HepG2 (cell line): ENCODE results near the gene BEND3. TPM values are rescaled to one million over a fixed set of nuclear protein-coding genes. Genes with fewer than 3 reads are reported as not detected.

ENCODE experiments used
- ATAC-seq: fragments of 200-7000 bp; cut with Tn5 transposase; 3 replicates; pipeline ENCODE4 v1.9.1; 2020; ENCODE audit warnings: mild to moderate bottlenecking, moderate library complexity
- BruUV-seq: library from RNA; stranded (reverse); fragments of 400-500 nt; replicated peaks from 2 replicates; lab custom pipeline; 2021; lab: Mats Ljungman, UMichigan
- CTCF ChIA-PET: fragments of 300-600 bp; formaldehyde crosslinking; extraction: SDS; loops from one replicate; lab custom pipeline; 2021; ENCODE audit warnings: low total read pairs, inconsistent platforms, low intra/inter-chr PET ratio; lab: Yijun Ruan, JAX
- POLR2A ChIA-PET: fragments of 350-600 bp; sonication (Branson Sonifier 250); formaldehyde crosslinking; loops from one replicate; lab custom pipeline; 2020; ENCODE audit warnings: antibody characterized with exemption, inconsistent platforms; lab: Yijun Ruan, JAX
- DNase-seq: peaks from one replicate; pipeline ENCODE4 v3.0.0-alpha.2; 2015; ENCODE audit warnings: low spot score
- FAIRE-seq: peaks from 3 replicates; lab custom pipeline; 2011; peaks lifted over from hg19 to GRCh38; lab: Jason Lieb, UNC
- H2AFZ ChIP-seq: one replicate; pipeline ENCODE4 v1.6.1; 2011; ENCODE audit warnings: low read length, inconsistent platforms
- H3K27ac ChIP-seq: fragments of 300-600 bp; 3 replicates; pipeline ENCODE4 v1.8.0; 2011; ENCODE audit warnings: mixed run types, mild to moderate bottlenecking, mixed read lengths, low read length, inconsistent platforms; ENCODE audit not compliant: insufficient read depth; ENCODE audit errors: extremely low read length
- H3K27me3 ChIP-seq, 2 experiments: fragments of 200-600 bp in 1 of 2; 2 replicates in 1 of 2; 3 replicates in 1 of 2; pipeline versions ENCODE4 v1.6.0 to v1.8.0; 2011; ENCODE audit warnings: low read length in 2 of 2, mild to moderate bottlenecking in 2 of 2, moderate library complexity in 2 of 2, inconsistent platforms in 1 of 2; ENCODE audit not compliant: insufficient read depth in 2 of 2, control insufficient read depth in 1 of 2
- H3K36me3 ChIP-seq, 2 experiments: fragments of 200-600 bp in 1 of 2; replicated peaks in 1 of 2; 2 replicates in 1 of 2; 3 replicates in 1 of 2; pipeline versions ENCODE4 v1.5.1 to v1.8.0; 2011; ENCODE audit warnings: low read length in 2 of 2, inconsistent platforms in 1 of 2; ENCODE audit not compliant: insufficient read depth in 2 of 2, control insufficient read depth in 1 of 2
- H3K4me1 ChIP-seq: 2 replicates; pipeline ENCODE4 v1.5.1; 2012; ENCODE audit warnings: low read length, inconsistent platforms; ENCODE audit not compliant: insufficient read depth
- H3K4me2 ChIP-seq: 2 replicates; pipeline ENCODE4 v1.6.0; 2011; ENCODE audit warnings: low read depth, low read length, inconsistent platforms
- H3K4me3 ChIP-seq, 3 experiments: fragments of 200-600 bp in 1 of 3; sonication (generic), shearing (Covaris generic) in 1 of 3; replicated peaks in 1 of 3; 2 replicates each; pipeline ENCODE4 v1.5.1; 2011 to 2016; ENCODE audit warnings: low read length in 3 of 3, inconsistent platforms in 2 of 3, low read depth in 2 of 3, mild to moderate bottlenecking in 2 of 3, control low read depth in 1 of 3, mixed read lengths in 1 of 3; ENCODE audit not compliant: insufficient read depth in 1 of 3
- H3K79me2 ChIP-seq: one replicate; pipeline ENCODE4 v1.6.1; 2011; ENCODE audit warnings: low read length, inconsistent platforms; ENCODE audit not compliant: insufficient read depth
- H3K9ac ChIP-seq: 2 replicates; pipeline ENCODE4 v1.6.0; 2011; ENCODE audit warnings: mild to moderate bottlenecking, low read depth, low read length, inconsistent platforms; ENCODE audit not compliant: insufficient read depth
- H3K9me3 ChIP-seq: 2 replicates; pipeline ENCODE4 v1.5.1; 2012; ENCODE audit warnings: mild to moderate bottlenecking, low read length
- H4K20me1 ChIP-seq: 2 replicates; pipeline ENCODE4 v1.6.0; 2011; ENCODE audit warnings: inconsistent platforms, mild to moderate bottlenecking, low read length, moderate library complexity; ENCODE audit not compliant: insufficient read depth
- BCL6 ChIP-seq: IDR thresholded peaks from 2 replicates; pipeline ENCODE4 v1.6.1; 2016; ENCODE audit warnings: missing genetic modification reagents, missing compliant biosample characterization
- FOXM1 ChIP-seq: sonication (generic); formaldehyde crosslinking; IDR thresholded peaks from 2 replicates; pipeline ENCODE4 v1.5.0; 2020; ENCODE audit warnings: missing genetic modification reagents
- HNRNPL ChIP-seq: fragments of 200-400 bp; formaldehyde crosslinking; IDR thresholded peaks from 2 replicates; pipeline ENCODE4 v1.6.1; 2017; ENCODE audit warnings: mild to moderate bottlenecking, low read depth, low read length
- KLF6 ChIP-seq: IDR thresholded peaks from 2 replicates; pipeline ENCODE4 v1.8.0; 2016; ENCODE audit warnings: missing biosample characterization, missing genetic modification reagents
- SIN3A ChIP-seq: IDR thresholded peaks from 2 replicates; pipeline ENCODE4 v1.6.1; 2011; ENCODE audit warnings: low read depth, mild to moderate bottlenecking, control low read depth, low read length, borderline replicate concordance
- TGIF2 ChIP-seq: IDR thresholded peaks from 2 replicates; pipeline ENCODE4 v1.6.1; 2016; ENCODE audit warnings: control low read depth, missing compliant biosample characterization
- ZFP82 ChIP-seq: sonication (generic); formaldehyde crosslinking; IDR thresholded peaks from 2 replicates; pipeline ENCODE4 v1.5.1; 2020; ENCODE audit warnings: mild to moderate bottlenecking, missing genetic modification reagents, borderline replicate concordance
- ZNF3 ChIP-seq: IDR thresholded peaks from 2 replicates; pipeline ENCODE4 v1.7.0; 2017; ENCODE audit warnings: inconsistent platforms
- ZNF383 ChIP-seq: sonication (generic); formaldehyde crosslinking; IDR thresholded peaks from 2 replicates; pipeline ENCODE4 v1.4.0; 2020; ENCODE audit warnings: missing genetic modification reagents, mild to moderate bottlenecking, borderline replicate concordance
- ZNF451 ChIP-seq: sonication (generic); formaldehyde crosslinking; IDR thresholded peaks from 2 replicates; pipeline ENCODE4 v1.5.0; 2020; ENCODE audit warnings: mild to moderate bottlenecking, missing genetic modification reagents
- ZNF546 ChIP-seq: sonication (generic); formaldehyde crosslinking; conservative IDR thresholded peaks from 2 replicates; pipeline ENCODE4 v1.8.1; 2023; ENCODE audit warnings: mild to moderate bottlenecking, missing genetic modification reagents
- WGBS: methylation state at CpG from one replicate; pipeline ENCODE4 v1.1.6; 2017; ENCODE audit warnings: low lambda C conversion rate; 5-methylcytosine and 5-hydroxymethylcytosine counted together
- in situ Hi-C: cut with HindIII; loops from 2 replicates; pipeline ENCODE4 v1.10.0; 2017; ENCODE audit warnings: low pct_unique_long_range_greater_than_20kb; ENCODE audit not compliant: extremely low pct_ligation_motif_present
- intact Hi-C: fragments of 100-400 bp; cut with micrococcal nuclease; formaldehyde crosslinking; loops from one replicate; pipeline ENCODE4 v1.10.0; 2022; ENCODE audit not compliant: unreplicated experiment
- polyA plus RNA-seq, 8 experiments: library from polyadenylated mRNA; depleted of rRNA in 3 of 8; stranded (reverse) in 7 of 8; unstranded in 1 of 8; fragments of >200 nt; fragmentation: Illumina TruSeq in 4 of 8; extraction: Trizol in 4 of 8; gene quantifications; 2 replicates each; pipeline versions ENCODE4 v1.2.1 to v1.2.3, GENCODE V29; 2011 to 2016; ENCODE audit warnings: low read depth in 4 of 8, missing spikeins in 1 of 8, mixed read lengths in 1 of 8; ENCODE audit not compliant: insufficient read depth in 1 of 8
- total RNA-seq, 5 experiments: library from RNA; depleted of rRNA; stranded (reverse); fragments of >200 nt; fragmentation: Illumina TruSeq; extraction: Trizol; gene quantifications; 2 replicates each; pipeline ENCODE4 v1.2.3, GENCODE V29; 2016; ENCODE audit warnings: low read depth in 1 of 5
- TF ChIP-seq, protein P1 (sequence below): sonication (generic); formaldehyde crosslinking; IDR thresholded peaks from 2 replicates; pipeline ENCODE4 v1.4.0; 2020; ENCODE audit warnings: missing genetic modification reagents
- TF ChIP-seq, protein P2 (sequence below): sonication (generic); formaldehyde crosslinking; IDR thresholded peaks from 2 replicates; pipeline ENCODE4 v1.5.0; 2020; ENCODE audit warnings: mild to moderate bottlenecking, missing genetic modification reagents, borderline replicate concordance
- TF ChIP-seq, protein P3 (sequence below): sonication (generic); formaldehyde crosslinking; IDR thresholded peaks from 2 replicates; pipeline ENCODE4 v1.5.0; 2020; ENCODE audit warnings: mild to moderate bottlenecking, missing genetic modification reagents

BEND3 gene
- total and polyA plus RNA-seq, 2 of the 13 experiments (the other 11 are each of a cell fraction or from before 2014, with no cell fraction given) = 1.4 to 5.8 TPM

DNA sequence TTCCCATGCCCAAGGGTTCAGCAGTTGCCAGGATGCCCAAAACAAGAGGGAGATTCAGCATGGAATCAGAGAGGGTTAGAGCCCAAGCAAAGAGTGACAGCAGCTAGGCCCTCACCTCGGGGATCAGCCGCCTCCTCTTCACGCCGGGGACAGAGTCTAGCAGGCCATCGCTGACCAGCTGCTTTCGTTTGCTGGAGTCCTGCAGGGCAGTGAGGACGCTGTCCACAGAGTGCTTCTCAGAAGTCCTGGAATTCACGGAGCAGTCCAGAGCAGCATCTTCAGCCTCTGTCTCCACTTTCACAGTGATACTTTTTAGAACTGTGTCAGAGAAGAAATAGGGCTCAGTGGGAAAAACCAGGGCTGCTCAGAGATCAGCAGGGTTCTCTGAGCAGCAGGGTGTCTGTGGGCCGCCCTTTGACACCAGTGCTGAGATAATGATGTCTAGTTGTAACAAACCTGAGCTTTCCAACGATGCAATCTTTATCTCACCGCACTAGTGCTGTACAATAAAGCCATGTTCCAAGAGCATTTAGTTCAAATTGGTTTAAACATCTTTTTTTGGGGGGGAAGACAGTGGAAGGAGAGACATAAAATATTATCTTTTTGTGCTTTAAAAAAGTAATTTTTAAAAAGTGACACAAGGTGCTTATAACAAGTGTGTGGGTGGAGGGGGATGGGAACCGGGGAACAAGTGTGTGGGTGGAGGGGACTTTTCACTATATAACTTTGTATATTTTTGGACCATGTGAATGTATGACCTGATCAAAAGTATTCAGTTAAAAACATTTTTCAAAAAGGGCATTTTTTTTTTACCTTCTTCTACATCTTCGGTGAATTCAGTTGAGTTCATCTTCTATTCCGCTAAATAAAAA, 16.6 kb downstream of the BEND3 start:
- Histone ChIP-seq H3K36me3 (peaks cover 5 to 14% of the 10 kb centered on the region in 2 experiments; a peak in 3 of 5 replicates), H3K79me2 (peaks cover 2% of the 10 kb centered on the region), H3K4me1 (no peaks in the 10 kb centered on the region), H3K4me3 (no peak overlapping the region), H4K20me1 (no peaks in the 10 kb centered on the region), H3K27me3 (no peaks in the 10 kb centered on the region), H3K27ac (no peak overlapping the region), H3K4me2 (no peak overlapping the region), H3K9me3 (no peaks in the 10 kb centered on the region), H2AFZ (no peak overlapping the region), H3K9ac (no peak overlapping the region)
- in situ Hi-C loops (no loop called here), intact Hi-C loops (no loop called here)
- DNase-seq (no peak), ATAC-seq (no peak), FAIRE-seq (no peak)
- ChIA-PET CTCF (no interaction called here), POLR2A (no interaction called here)
- 91% methylated on average over 9 of the region's 14 CpGs for WGBS
- no TSS peak for BruUV-seq
- TF ChIP-seq ZNF383 (CRISPR knock-in tag) = no peak
- TF ChIP-seq, protein P1, sequence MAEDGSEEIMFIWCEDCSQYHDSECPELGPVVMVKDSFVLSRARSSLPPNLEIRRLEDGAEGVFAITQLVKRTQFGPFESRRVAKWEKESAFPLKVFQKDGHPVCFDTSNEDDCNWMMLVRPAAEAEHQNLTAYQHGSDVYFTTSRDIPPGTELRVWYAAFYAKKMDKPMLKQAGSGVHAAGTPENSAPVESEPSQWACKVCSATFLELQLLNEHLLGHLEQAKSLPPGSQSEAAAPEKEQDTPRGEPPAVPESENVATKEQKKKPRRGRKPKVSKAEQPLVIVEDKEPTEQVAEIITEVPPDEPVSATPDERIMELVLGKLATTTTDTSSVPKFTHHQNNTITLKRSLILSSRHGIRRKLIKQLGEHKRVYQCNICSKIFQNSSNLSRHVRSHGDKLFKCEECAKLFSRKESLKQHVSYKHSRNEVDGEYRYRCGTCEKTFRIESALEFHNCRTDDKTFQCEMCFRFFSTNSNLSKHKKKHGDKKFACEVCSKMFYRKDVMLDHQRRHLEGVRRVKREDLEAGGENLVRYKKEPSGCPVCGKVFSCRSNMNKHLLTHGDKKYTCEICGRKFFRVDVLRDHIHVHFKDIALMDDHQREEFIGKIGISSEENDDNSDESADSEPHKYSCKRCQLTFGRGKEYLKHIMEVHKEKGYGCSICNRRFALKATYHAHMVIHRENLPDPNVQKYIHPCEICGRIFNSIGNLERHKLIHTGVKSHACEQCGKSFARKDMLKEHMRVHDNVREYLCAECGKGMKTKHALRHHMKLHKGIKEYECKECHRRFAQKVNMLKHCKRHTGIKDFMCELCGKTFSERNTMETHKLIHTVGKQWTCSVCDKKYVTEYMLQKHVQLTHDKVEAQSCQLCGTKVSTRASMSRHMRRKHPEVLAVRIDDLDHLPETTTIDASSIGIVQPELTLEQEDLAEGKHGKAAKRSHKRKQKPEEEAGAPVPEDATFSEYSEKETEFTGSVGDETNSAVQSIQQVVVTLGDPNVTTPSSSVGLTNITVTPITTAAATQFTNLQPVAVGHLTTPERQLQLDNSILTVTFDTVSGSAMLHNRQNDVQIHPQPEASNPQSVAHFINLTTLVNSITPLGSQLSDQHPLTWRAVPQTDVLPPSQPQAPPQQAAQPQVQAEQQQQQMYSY (CRISPR knock-in tag) = no peak
- TF ChIP-seq FOXM1 (CRISPR knock-in tag) = no peak
- no peak for TF ChIP-seq HNRNPL
- TF ChIP-seq KLF6 = no peak
- TF ChIP-seq TGIF2 (CRISPR knock-in tag) = no peak
- TF ChIP-seq, protein P2, sequence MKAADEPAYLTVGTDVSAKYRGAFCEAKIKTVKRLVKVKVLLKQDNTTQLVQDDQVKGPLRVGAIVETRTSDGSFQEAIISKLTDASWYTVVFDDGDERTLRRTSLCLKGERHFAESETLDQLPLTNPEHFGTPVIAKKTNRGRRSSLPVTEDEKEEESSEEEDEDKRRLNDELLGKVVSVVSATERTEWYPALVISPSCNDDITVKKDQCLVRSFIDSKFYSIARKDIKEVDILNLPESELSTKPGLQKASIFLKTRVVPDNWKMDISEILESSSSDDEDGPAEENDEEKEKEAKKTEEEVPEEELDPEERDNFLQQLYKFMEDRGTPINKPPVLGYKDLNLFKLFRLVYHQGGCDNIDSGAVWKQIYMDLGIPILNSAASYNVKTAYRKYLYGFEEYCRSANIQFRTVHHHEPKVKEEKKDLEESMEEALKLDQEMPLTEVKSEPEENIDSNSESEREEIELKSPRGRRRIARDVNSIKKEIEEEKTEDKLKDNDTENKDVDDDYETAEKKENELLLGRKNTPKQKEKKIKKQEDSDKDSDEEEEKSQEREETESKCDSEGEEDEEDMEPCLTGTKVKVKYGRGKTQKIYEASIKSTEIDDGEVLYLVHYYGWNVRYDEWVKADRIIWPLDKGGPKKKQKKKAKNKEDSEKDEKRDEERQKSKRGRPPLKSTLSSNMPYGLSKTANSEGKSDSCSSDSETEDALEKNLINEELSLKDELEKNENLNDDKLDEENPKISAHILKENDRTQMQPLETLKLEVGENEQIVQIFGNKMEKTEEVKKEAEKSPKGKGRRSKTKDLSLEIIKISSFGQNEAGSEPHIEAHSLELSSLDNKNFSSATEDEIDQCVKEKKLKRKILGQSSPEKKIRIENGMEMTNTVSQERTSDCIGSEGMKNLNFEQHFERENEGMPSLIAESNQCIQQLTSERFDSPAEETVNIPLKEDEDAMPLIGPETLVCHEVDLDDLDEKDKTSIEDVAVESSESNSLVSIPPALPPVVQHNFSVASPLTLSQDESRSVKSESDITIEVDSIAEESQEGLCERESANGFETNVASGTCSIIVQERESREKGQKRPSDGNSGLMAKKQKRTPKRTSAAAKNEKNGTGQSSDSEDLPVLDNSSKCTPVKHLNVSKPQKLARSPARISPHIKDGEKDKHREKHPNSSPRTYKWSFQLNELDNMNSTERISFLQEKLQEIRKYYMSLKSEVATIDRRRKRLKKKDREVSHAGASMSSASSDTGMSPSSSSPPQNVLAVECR = no peak
- no peak for TF ChIP-seq ZNF451 (CRISPR knock-in tag)
- TF ChIP-seq ZNF546 (CRISPR knock-in tag) = no peak
- TF ChIP-seq, protein P3, sequence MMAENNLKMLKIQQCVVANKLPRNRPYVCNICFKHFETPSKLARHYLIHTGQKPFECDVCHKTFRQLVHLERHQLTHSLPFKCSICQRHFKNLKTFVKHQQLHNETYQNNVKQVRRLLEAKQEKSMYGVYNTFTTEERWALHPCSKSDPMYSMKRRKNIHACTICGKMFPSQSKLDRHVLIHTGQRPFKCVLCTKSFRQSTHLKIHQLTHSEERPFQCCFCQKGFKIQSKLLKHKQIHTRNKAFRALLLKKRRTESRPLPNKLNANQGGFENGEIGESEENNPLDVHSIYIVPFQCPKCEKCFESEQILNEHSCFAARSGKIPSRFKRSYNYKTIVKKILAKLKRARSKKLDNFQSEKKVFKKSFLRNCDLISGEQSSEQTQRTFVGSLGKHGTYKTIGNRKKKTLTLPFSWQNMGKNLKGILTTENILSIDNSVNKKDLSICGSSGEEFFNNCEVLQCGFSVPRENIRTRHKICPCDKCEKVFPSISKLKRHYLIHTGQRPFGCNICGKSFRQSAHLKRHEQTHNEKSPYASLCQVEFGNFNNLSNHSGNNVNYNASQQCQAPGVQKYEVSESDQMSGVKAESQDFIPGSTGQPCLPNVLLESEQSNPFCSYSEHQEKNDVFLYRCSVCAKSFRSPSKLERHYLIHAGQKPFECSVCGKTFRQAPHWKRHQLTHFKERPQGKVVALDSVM (CRISPR knock-in tag) = no peak
- no peak for TF ChIP-seq BCL6 (CRISPR knock-in tag)
- no peak for TF ChIP-seq SIN3A
- no peak for TF ChIP-seq ZNF3 (CRISPR knock-in tag)
- TF ChIP-seq ZFP82 (CRISPR knock-in tag) = no peak
